Glutamatergic neuron (in vitro differentiated cells): ENCODE measurements around the gene DEDD2. TPM values are rescaled to one million over a fixed set of nuclear protein-coding genes. Genes with fewer than 3 reads are reported as not detected.

Source experiments
- DNase-seq: peaks from one replicate; pipeline ENCODE4 v3.0.0; 2022
- H3K27ac Mint-ChIP-seq: one replicate; pipeline ENCODE4 v1.8.0; 2020; ENCODE audit warnings: mild to moderate bottlenecking, mixed read lengths, inconsistent platforms; ENCODE audit not compliant: unreplicated experiment
- H3K27me3 Mint-ChIP-seq: one replicate; pipeline ENCODE4 v1.8.0; 2020; ENCODE audit warnings: mild to moderate bottlenecking, moderate library complexity, mixed read lengths, inconsistent platforms; ENCODE audit not compliant: unreplicated experiment
- H3K36me3 Mint-ChIP-seq: one replicate; pipeline ENCODE4 v1.8.0; 2020; ENCODE audit warnings: mild to moderate bottlenecking, mixed read lengths, inconsistent platforms; ENCODE audit not compliant: unreplicated experiment
- H3K4me1 Mint-ChIP-seq: one replicate; pipeline ENCODE4 v1.8.0; 2020; ENCODE audit warnings: mild to moderate bottlenecking, low read depth, mixed read lengths, inconsistent platforms; ENCODE audit not compliant: unreplicated experiment
- H3K4me3 Mint-ChIP-seq: one replicate; pipeline ENCODE4 v1.8.0; 2020; ENCODE audit warnings: mild to moderate bottlenecking, mixed read lengths, inconsistent platforms; ENCODE audit not compliant: unreplicated experiment
- H3K9me3 Mint-ChIP-seq: one replicate; pipeline ENCODE4 v1.8.0; 2020; ENCODE audit warnings: mild to moderate bottlenecking, moderate library complexity, mixed read lengths, inconsistent platforms; ENCODE audit not compliant: unreplicated experiment
- CTCF ChIP-seq: fragments of 200-600 bp; sonication (generic); IDR thresholded peaks from one replicate; pipeline ENCODE4 v1.5.0; 2021; ENCODE audit not compliant: partially characterized antibody, unreplicated experiment
- total RNA-seq: library from RNA; stranded (reverse); fragmentation: NEBNext Ultra II Directional; extraction: Animal tissue kit (Norgen Biotek cat#: 25700); gene quantifications from one replicate; pipeline ENCODE4 v1.2.1, GENCODE V29; 2021; ENCODE audit not compliant: unreplicated experiment

Gene DEDD2
- total RNA-seq, 1 donor from 2014 or later = 30.7 TPM

DNA sequence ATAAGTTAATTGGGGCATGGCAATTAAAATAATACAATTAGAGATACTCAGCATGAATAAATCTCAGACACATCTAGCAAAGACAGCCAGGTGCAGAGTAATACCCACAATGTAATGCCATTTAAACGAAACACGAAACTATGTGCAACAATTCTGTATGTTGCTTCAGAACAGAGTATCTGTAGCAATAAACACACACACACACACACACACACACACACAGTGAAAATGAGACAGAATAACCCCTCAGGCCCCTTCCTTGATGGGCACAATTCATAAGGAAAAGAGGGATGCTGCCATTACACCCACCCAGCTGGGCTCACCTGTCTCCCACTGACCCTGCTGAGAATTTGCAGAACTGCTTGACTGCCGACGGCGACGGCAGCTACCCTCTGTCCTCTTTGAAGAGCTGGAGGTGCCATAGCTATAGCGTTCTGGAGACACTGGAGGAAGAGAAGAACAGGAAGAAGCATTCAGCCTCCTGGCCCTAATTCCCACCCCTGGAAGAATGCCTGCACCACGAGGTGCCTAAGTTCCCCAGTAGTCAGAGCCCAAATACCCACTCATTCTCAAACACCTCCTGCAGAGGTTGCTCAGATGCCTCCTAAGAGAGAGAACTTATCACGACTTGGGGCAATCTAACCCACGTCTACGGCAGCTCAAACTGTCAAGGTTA is 2.5 kb downstream of the DEDD2 start:
- Mint-ChIP-seq H3K4me1 (peaks cover 11% of the 10 kb centered on the region), H3K27me3 (peaks cover 5% of the 10 kb centered on the region), H3K36me3 (no peaks in the 10 kb centered on the region), H3K9me3 (peaks cover 10% of the 10 kb centered on the region), H3K4me3 (no peak overlapping the region), H3K27ac (no peak overlapping the region)
- TF ChIP-seq CTCF = no peak
- no peak for DNase-seq

- Mint-ChIP-seq H3K9me3 (peaks cover 6% of the 10 kb centered on the region), H3K4me3 (no peak overlapping the region), H3K27me3 (peaks cover 5% of the 10 kb centered on the region), H3K4me1 (peaks cover 8% of the 10 kb centered on the region), H3K27ac (no peak overlapping the region), H3K36me3 (peaks cover 3% of the 10 kb centered on the region)
- DNase-seq = no peak
- TF ChIP-seq CTCF = no peak
Measured at GRCh38 chr19:42212886-42213285, 4.6 kb downstream of the DEDD2 start.

- TF ChIP-seq CTCF = no peak
- Mint-ChIP-seq H3K36me3 (peaks cover 5% of the 10 kb centered on the region), H3K4me3 (no peak overlapping the region), H3K27me3 (peaks cover 4% of the 10 kb centered on the region), H3K4me1 (no peaks in the 10 kb centered on the region), H3K27ac (no peak overlapping the region), H3K9me3 (peaks cover 2% of the 10 kb centered on the region)
- no peak for DNase-seq
Measured at GRCh38 chr19:42208612-42209011, 8.9 kb downstream of the DEDD2 start.

DNA sequence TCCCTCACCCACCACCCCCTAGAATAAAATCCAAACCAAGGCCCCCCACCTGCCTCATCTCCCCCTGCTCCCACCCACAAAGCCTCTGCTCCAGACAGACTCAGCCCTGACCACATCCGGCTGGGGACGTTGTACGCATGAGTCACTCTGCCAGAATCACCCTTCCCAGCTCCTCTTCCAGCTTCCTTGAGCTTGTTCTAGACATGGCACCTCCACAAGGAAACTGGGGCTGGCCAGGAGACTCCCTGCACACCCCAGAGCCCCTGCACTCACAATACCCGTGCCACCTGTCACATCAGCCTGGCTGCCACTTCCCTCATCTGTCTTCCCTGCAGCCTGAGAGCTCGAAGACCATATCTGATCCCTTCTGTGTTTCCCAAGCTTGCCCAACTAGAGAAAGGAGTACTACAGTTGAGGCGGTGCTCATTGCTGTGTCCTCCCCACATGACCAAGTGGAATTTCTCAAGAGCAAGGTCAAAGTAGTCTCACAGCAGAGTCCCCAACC is 9.7 kb downstream of the DEDD2 start:
- Mint-ChIP-seq H3K27ac (no peak overlapping the region), H3K27me3 (peaks cover 2% of the 10 kb centered on the region), H3K9me3 (peaks cover 4% of the 10 kb centered on the region), H3K4me3 (no peak overlapping the region), H3K4me1 (no peaks in the 10 kb centered on the region), H3K36me3 (peaks cover 12% of the 10 kb centered on the region)
- DNase-seq = no peak
- TF ChIP-seq CTCF = no peak
